Cortex of kidney (tissue), 1 donor: Measurements from ENCODE around the gene STEAP1B.

Experiments
- DNase-seq: peaks from one replicate; lab custom pipeline; 2025; lab: John Stamatoyannopoulos, UW

STEAP1B gene

DNA sequence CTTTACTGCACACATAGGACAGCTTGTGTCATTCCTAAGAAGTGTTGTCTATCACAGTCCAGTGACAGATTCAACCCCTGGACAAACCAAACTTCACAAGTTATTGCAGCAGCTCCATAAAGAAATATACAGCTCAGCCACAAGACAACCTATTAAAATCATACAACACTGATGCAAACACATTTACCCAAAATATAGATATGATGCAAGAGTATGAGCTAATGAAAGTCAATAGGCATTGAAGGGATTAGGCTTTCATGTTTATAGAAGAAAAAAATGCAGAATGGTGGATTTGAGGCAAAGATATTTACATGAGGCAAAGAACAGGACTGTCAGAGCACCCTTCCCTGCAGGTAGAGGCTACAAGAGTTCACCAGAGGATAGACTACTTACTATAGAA lies 128.1 kb downstream of the STEAP1B start:
- no peak for DNase-seq
